H9 (cell line): ENCODE data around the gene C1orf105. TPM values are rescaled to one million over a fixed set of nuclear protein-coding genes. Genes with fewer than 3 reads are reported as not detected.
"Not testable (repeated sequence)": the region's sequence is repeated elsewhere in the genome, so short reads cannot be mapped to it uniquely, and the experiment has no call there.

Source experiments
- DNase-seq: peaks from one replicate; pipeline ENCODE4 v3.0.0-alpha.2; 2017
- H2AFZ ChIP-seq: one replicate; pipeline ENCODE4 v1.6.1; 2013; ENCODE audit warnings: mild to moderate bottlenecking, low read length, control low read depth, moderate library complexity
- H2AK5ac ChIP-seq: 2 replicates; pipeline ENCODE4 v1.6.1; 2013; ENCODE audit warnings: low read length, control low read depth, mixed read lengths; ENCODE audit not compliant: insufficient read length
- H2BK120ac ChIP-seq: one replicate; pipeline ENCODE4 v1.6.1; 2013; ENCODE audit warnings: low read depth, mild to moderate bottlenecking, low read length, control low read depth, inconsistent platforms; ENCODE audit not compliant: poor library complexity, severe bottlenecking
- H2BK12ac ChIP-seq: 2 replicates; pipeline ENCODE4 v1.6.1; 2013; ENCODE audit warnings: low read length, control low read depth, mixed read lengths, low read depth; ENCODE audit not compliant: insufficient read length
- H2BK15ac ChIP-seq: 2 replicates; pipeline ENCODE4 v1.6.1; 2013; ENCODE audit warnings: low read depth, low read length, control low read depth
- H2BK20ac ChIP-seq: one replicate; pipeline ENCODE4 v1.6.1; 2013; ENCODE audit warnings: low read depth, mild to moderate bottlenecking, low read length, control low read depth, inconsistent platforms; ENCODE audit not compliant: poor library complexity, severe bottlenecking
- H2BK5ac ChIP-seq: 2 replicates; pipeline ENCODE4 v1.6.1; 2013; ENCODE audit warnings: low read length, control low read depth, mixed read lengths; ENCODE audit not compliant: insufficient read length
- H3K14ac ChIP-seq: 2 replicates; pipeline ENCODE4 v1.6.1; 2013; ENCODE audit warnings: low read length, control low read depth; ENCODE audit not compliant: insufficient read depth
- H3K18ac ChIP-seq: 2 replicates; pipeline ENCODE4 v1.6.1; 2013; ENCODE audit warnings: low read depth, mild to moderate bottlenecking, mixed read lengths, low read length, control low read depth; ENCODE audit not compliant: insufficient read length
- H3K23ac ChIP-seq: 2 replicates; pipeline ENCODE4 v1.6.1; 2013; ENCODE audit warnings: low read length, control low read depth, mixed read lengths, low read depth; ENCODE audit not compliant: insufficient read length
- H3K23me2 ChIP-seq: 2 replicates; pipeline ENCODE4 v1.6.1; 2013; ENCODE audit warnings: low read depth, mild to moderate bottlenecking, mixed read lengths, low read length, control low read depth; ENCODE audit not compliant: insufficient read length, poor library complexity, severe bottlenecking
- H3K27ac ChIP-seq: 2 replicates; pipeline ENCODE4 v1.5.1; 2013; ENCODE audit warnings: low read length, control low read depth, mixed read lengths, low read depth; ENCODE audit not compliant: insufficient read length
- H3K27me3 ChIP-seq: 2 replicates; pipeline ENCODE4 v1.6.1; 2013; ENCODE audit warnings: low read length, control low read depth, inconsistent platforms; ENCODE audit not compliant: insufficient read depth
- H3K4ac ChIP-seq: 2 replicates; pipeline ENCODE4 v1.6.1; 2013; ENCODE audit warnings: low read depth, mild to moderate bottlenecking, control low read depth, inconsistent platforms, low read length, moderate library complexity
- H3K4me1 ChIP-seq: 2 replicates; pipeline ENCODE4 v1.6.1; 2013; ENCODE audit warnings: low read length, control low read depth, inconsistent platforms; ENCODE audit not compliant: insufficient read depth
- H3K4me2 ChIP-seq: 2 replicates; pipeline ENCODE4 v1.6.1; 2013; ENCODE audit warnings: low read length, control low read depth, mixed read lengths; ENCODE audit not compliant: insufficient read length, insufficient read depth
- H3K56ac ChIP-seq: 2 replicates; pipeline ENCODE4 v1.6.1; 2013; ENCODE audit warnings: low read depth, mild to moderate bottlenecking, mixed read lengths, low read length, control low read depth; ENCODE audit not compliant: insufficient read length
- H3K79me1 ChIP-seq: 2 replicates; pipeline ENCODE4 v1.6.1; 2013; ENCODE audit warnings: low read depth, mild to moderate bottlenecking, moderate library complexity, low read length, control low read depth, inconsistent platforms; ENCODE audit not compliant: insufficient read depth, poor library complexity, severe bottlenecking
- H3K79me2 ChIP-seq: 2 replicates; pipeline ENCODE4 v1.6.1; 2013; ENCODE audit warnings: low read length, control low read depth, inconsistent platforms; ENCODE audit not compliant: insufficient read depth
- H3K9ac ChIP-seq: 2 replicates; pipeline ENCODE4 v1.6.1; 2013; ENCODE audit warnings: low read length, control low read depth, mixed read lengths; ENCODE audit not compliant: insufficient read length; ENCODE audit errors: extremely low read depth
- H3K9me3 ChIP-seq: one replicate; pipeline ENCODE4 v1.6.1; 2013; ENCODE audit warnings: low read depth, low read length, inconsistent platforms; ENCODE audit not compliant: control insufficient read depth
- H3T11ph ChIP-seq: one replicate; pipeline ENCODE4 v1.6.1; 2013; ENCODE audit warnings: mild to moderate bottlenecking, low read length, control low read depth, inconsistent platforms
- H4K20me1 ChIP-seq: one replicate; pipeline ENCODE4 v1.6.1; 2013; ENCODE audit not compliant: control insufficient read depth, insufficient read length, insufficient read depth
- H4K5ac ChIP-seq: 2 replicates; pipeline ENCODE4 v1.6.1; 2013; ENCODE audit warnings: low read depth, mild to moderate bottlenecking, mixed read lengths, low read length, control low read depth; ENCODE audit not compliant: insufficient read length
- H4K8ac ChIP-seq: replicated peaks from 2 replicates; pipeline ENCODE4 v1.6.1; 2013; ENCODE audit warnings: low read length, control low read depth, mixed read lengths, low read depth; ENCODE audit not compliant: insufficient read length
- H4K91ac ChIP-seq: 2 replicates; pipeline ENCODE4 v1.6.1; 2013; ENCODE audit warnings: low read depth, mild to moderate bottlenecking, moderate library complexity, mixed read lengths, low read length, control low read depth; ENCODE audit not compliant: insufficient read length
- H3K27ac Mint-ChIP-seq, 3 experiments: 2 replicates in 2 of 3; 3 replicates in 1 of 3; pipeline ENCODE4 v1.8.0; 2020 to 2021; ENCODE audit warnings: mixed read lengths in 3 of 3, mild to moderate bottlenecking in 1 of 3, moderate library complexity in 1 of 3
- H3K27me3 Mint-ChIP-seq: 2 replicates; pipeline ENCODE4 v1.8.0; 2021; ENCODE audit warnings: low read depth, mild to moderate bottlenecking, moderate library complexity, mixed read lengths
- H3K36me3 Mint-ChIP-seq, 3 experiments: 2 replicates in 2 of 3; 3 replicates in 1 of 3; pipeline ENCODE4 v1.8.0; 2020 to 2021; ENCODE audit warnings: low read depth in 3 of 3, mixed read lengths in 3 of 3; ENCODE audit not compliant: insufficient read depth in 1 of 3
- H3K4me1 Mint-ChIP-seq, 2 experiments: 2 replicates each; pipeline ENCODE4 v1.8.0; 2020; ENCODE audit warnings: mixed read lengths in 2 of 2
- H3K4me3 Mint-ChIP-seq, 2 experiments: 2 replicates in 1 of 2; 3 replicates in 1 of 2; pipeline ENCODE4 v1.8.0; 2020 to 2021; ENCODE audit warnings: mild to moderate bottlenecking in 2 of 2, mixed read lengths in 2 of 2, moderate library complexity in 1 of 2
- H3K9me3 Mint-ChIP-seq, 2 experiments: 2 replicates in 1 of 2; 3 replicates in 1 of 2; pipeline ENCODE4 v1.8.0; 2020; ENCODE audit warnings: mild to moderate bottlenecking in 2 of 2, mixed read lengths in 2 of 2, moderate library complexity in 1 of 2
- CTCF ChIP-seq: fragments of 200-600 bp; sonication (generic); conservative IDR thresholded peaks from 3 replicates; pipeline ENCODE4 v1.8.0; 2021; ENCODE audit warnings: antibody characterized with exemption, mild to moderate bottlenecking
- WGBS: extraction: QIAGEN DNeasy Blood & Tissue Kit; methylation state at CpG from one replicate; pipeline ENCODE4 v1.1.7; 2013; ENCODE audit warnings: missing lambda C conversion rate, low lambda C conversion rate, mixed read lengths; ENCODE audit not compliant: insufficient read length; ENCODE audit errors: extremely low coverage; 5-methylcytosine and 5-hydroxymethylcytosine counted together
- long read RNA-seq: library from polyadenylated mRNA; unstranded; transcript quantifications from one replicate; pipeline ENCODE4 v2.0.0, GENCODE V29; 2020
- total RNA-seq: library from RNA; stranded (reverse); gene quantifications from 2 replicates; pipeline ENCODE4 v1.2.1, GENCODE V29; 2021

Gene C1orf105
- total RNA-seq: not detected in 2 replicates
- long read RNA-seq: 0 reads

- no peak for DNase-seq
- no peak for TF ChIP-seq CTCF
- H4K91ac ChIP-seq: no peak within 1 kb of the TSS
- no peaks in the 10 kb centered on the region for H3K79me2 ChIP-seq
- no CpG with 5 or more reads among the region's 1 CpG for WGBS
- H3T11ph ChIP-seq: no peak within 1 kb of the TSS
- Mint-ChIP-seq H3K4me3 (no peak within 1 kb of the TSS), H3K36me3 (no peaks in the 10 kb centered on the region; a peak in 1 of 7 replicates), H3K4me1 (peaks cover 19 to 22% of the 10 kb centered on the region in 2 experiments), H3K27me3 (no peaks in the 10 kb centered on the region), H3K27ac (no peak within 1 kb of the TSS), H3K9me3 (no peaks in the 10 kb centered on the region)
- no peak within 1 kb of the TSS for H3K4me2 ChIP-seq
- H3K23me2 ChIP-seq: no peaks in the 10 kb centered on the region
- H3K27me3 ChIP-seq: no peaks in the 10 kb centered on the region
- no peak within 1 kb of the TSS for H2AFZ ChIP-seq
- H3K4ac ChIP-seq: no peak within 1 kb of the TSS
- H3K23ac ChIP-seq: no peak within 1 kb of the TSS
- H3K9ac ChIP-seq: no peak within 1 kb of the TSS
- H3K9me3 ChIP-seq: no peaks in the 10 kb centered on the region
- H4K8ac ChIP-seq: no peak within 1 kb of the TSS
- no peak within 1 kb of the TSS for H2BK20ac ChIP-seq
- H3K14ac ChIP-seq: no peak within 1 kb of the TSS
- no peak within 1 kb of the TSS for H2BK12ac ChIP-seq
- no peak within 1 kb of the TSS for H2BK120ac ChIP-seq
- no peak within 1 kb of the TSS for H3K27ac ChIP-seq
- H2BK5ac ChIP-seq: no peak within 1 kb of the TSS
- H3K56ac ChIP-seq: no peak within 1 kb of the TSS
- H4K20me1 ChIP-seq: no peaks in the 10 kb centered on the region
- H3K18ac ChIP-seq: no peak within 1 kb of the TSS
- H3K4me1 ChIP-seq: no peaks in the 10 kb centered on the region
- no peaks in the 10 kb centered on the region for H3K79me1 ChIP-seq
- H2AK5ac ChIP-seq: no peak within 1 kb of the TSS
- H2BK15ac ChIP-seq: no peak within 1 kb of the TSS
- no peak within 1 kb of the TSS for H4K5ac ChIP-seq
Observed at GRCh38 chr1:172420385-172420784, at the start of gene C1orf105. C1orf105 (plus strand) TSS chr1:172420685; CDS start chr1:172420886, 201 bp downstream.

- H2BK12ac ChIP-seq, H3K4ac ChIP-seq, H3K27ac ChIP-seq, H3K9me3 Mint-ChIP-seq, H3K23me2 ChIP-seq, H3K23ac ChIP-seq, H4K8ac ChIP-seq, H3K14ac ChIP-seq, H2BK120ac ChIP-seq, H3K9ac ChIP-seq, H3K79me1 ChIP-seq, H3K9me3 ChIP-seq, H2BK15ac ChIP-seq, H3K27me3 ChIP-seq, H3T11ph ChIP-seq, H3K4me1 Mint-ChIP-seq, H3K27me3 Mint-ChIP-seq, H2AK5ac ChIP-seq, H3K4me2 ChIP-seq, H4K20me1 ChIP-seq, H3K56ac ChIP-seq, H4K5ac ChIP-seq, H3K79me2 ChIP-seq, H3K18ac ChIP-seq, DNase-seq, H3K4me1 ChIP-seq, H3K27ac Mint-ChIP-seq, H3K36me3 Mint-ChIP-seq, H3K4me3 Mint-ChIP-seq, H2AFZ ChIP-seq, H2BK5ac ChIP-seq, H4K91ac ChIP-seq, H2BK20ac ChIP-seq: not testable (repeated sequence)
- WGBS: no CpG with 5 or more reads among the region's 3 CpGs
Observed at GRCh38 chr1:172371646-172372045, 48.8 kb upstream of the C1orf105 start.
